SU-DHL-6 (cell line): ENCODE results near the gene KCNH1.

ENCODE experiments used
- H2AFZ ChIP-seq: fragments of 200-600 bp; sonication (generic); 2 replicates; pipeline ENCODE4 v1.6.1; 2014; ENCODE audit warnings: low read depth, mild to moderate bottlenecking, moderate library complexity, mixed read lengths, antibody characterized with exemption, low read length; ENCODE audit not compliant: severe bottlenecking
- H3F3A ChIP-seq: fragments of 200-600 bp; shearing (Covaris generic); 2 replicates; pipeline ENCODE4 v1.6.0; 2016; ENCODE audit warnings: antibody characterized with exemption, mild to moderate bottlenecking; ENCODE audit not compliant: insufficient read depth
- H3K27ac ChIP-seq: fragments of 200-600 bp; sonication (generic); 2 replicates; pipeline ENCODE4 v1.5.1; 2016; ENCODE audit warnings: low read depth, mild to moderate bottlenecking, low read length, moderate library complexity, mixed read lengths
- H3K27me3 ChIP-seq: fragments of 200-600 bp; sonication (generic), shearing (Covaris generic); 2 replicates; pipeline ENCODE4 v1.6.0; 2014; ENCODE audit warnings: mild to moderate bottlenecking, low read length
- H3K36me3 ChIP-seq: fragments of 200-600 bp; sonication (generic); 2 replicates; pipeline ENCODE4 v1.6.1; 2014; ENCODE audit warnings: mild to moderate bottlenecking, low read length, mixed read lengths
- H3K4me2 ChIP-seq: fragments of 300-600, 200-600 bp; shearing (Covaris generic), sonication (generic); 2 replicates; pipeline ENCODE4 v1.6.0; 2014; ENCODE audit warnings: low read length, low read depth, mild to moderate bottlenecking; ENCODE audit not compliant: poor library complexity, severe bottlenecking
- H3K4me3 ChIP-seq: fragments of 200-600 bp; sonication (generic); 2 replicates; pipeline ENCODE4 v1.5.1; 2014; ENCODE audit warnings: antibody characterized with exemption, low read length, mild to moderate bottlenecking, mixed read lengths; ENCODE audit not compliant: insufficient read depth, poor library complexity, severe bottlenecking
- H3K79me2 ChIP-seq: fragments of 200-600 bp; sonication (generic); 2 replicates; pipeline ENCODE4 v1.6.1; 2014; ENCODE audit warnings: mild to moderate bottlenecking, low read length, moderate library complexity; ENCODE audit not compliant: insufficient read depth
- H3K9ac ChIP-seq: fragments of 200-600 bp; sonication (generic); 2 replicates; pipeline ENCODE4 v1.7.0; 2014; ENCODE audit warnings: mild to moderate bottlenecking, low read length
- H3K9me2 ChIP-seq: fragments of 200-600 bp; sonication (generic); replicated peaks from 2 replicates; pipeline ENCODE4 v1.6.1; 2014; ENCODE audit warnings: low read length; ENCODE audit not compliant: insufficient read depth
- H3K9me3 ChIP-seq: fragments of 200-600 bp; sonication (generic); 2 replicates; pipeline ENCODE4 v1.6.1; 2014; ENCODE audit warnings: low read length, mixed read lengths; ENCODE audit not compliant: insufficient read depth
- H4K20me1 ChIP-seq: fragments of 200-600 bp; sonication (generic); 2 replicates; pipeline ENCODE4 v1.6.1; 2014; ENCODE audit warnings: low read depth, mild to moderate bottlenecking, antibody characterized with exemption, low read length, moderate library complexity, mixed read lengths
- CTCF ChIP-seq: fragments of 200-600 bp; sonication (generic); IDR thresholded peaks from one replicate; pipeline ENCODE4 v1.5.1; 2017; ENCODE audit warnings: antibody characterized with exemption, mild to moderate bottlenecking, low read length, moderate library complexity; ENCODE audit not compliant: insufficient read depth, poor library complexity, severe bottlenecking
- EZH2phosphoT487 ChIP-seq: fragments of 200-600 bp; sonication (generic), shearing (Covaris generic); conservative IDR thresholded peaks from 2 replicates; pipeline ENCODE4 v1.6.1; 2018; ENCODE audit warnings: mild to moderate bottlenecking, antibody characterized with exemption, low read length, moderate library complexity, mixed read lengths

The KCNH1 gene

GRCh38 chr1:211019266-211019665 lies 114.7 kb downstream of the KCNH1 start:
- no peak overlapping the region for H3K4me2 ChIP-seq
- no peak overlapping the region for H3K27ac ChIP-seq
- no peaks in the 10 kb centered on the region for H3F3A ChIP-seq
- H3K36me3 ChIP-seq: no peaks in the 10 kb centered on the region
- TF ChIP-seq CTCF (no peak), EZH2phosphoT487 (no peak)
- no peak overlapping the region for H2AFZ ChIP-seq
- no peaks in the 10 kb centered on the region for H3K9me3 ChIP-seq
- no peaks in the 10 kb centered on the region for H3K9me2 ChIP-seq
- H3K9ac ChIP-seq: no peak overlapping the region
- no peaks in the 10 kb centered on the region for H4K20me1 ChIP-seq
- no peaks in the 10 kb centered on the region for H3K79me2 ChIP-seq
- H3K4me3 ChIP-seq: no peak overlapping the region
- no peaks in the 10 kb centered on the region for H3K27me3 ChIP-seq

- H3K79me2 ChIP-seq: no peaks in the 10 kb centered on the region
These were observed 115.3 kb downstream of the KCNH1 start for GRCh38 chr1:211018690-211019089.

GRCh38 chr1:211017075-211017718 lies 116.8 kb downstream of the KCNH1 start:
- Histone ChIP-seq H3F3A (no peaks in the 10 kb centered on the region), H3K4me2 (no peak overlapping the region), H4K20me1 (no peaks in the 10 kb centered on the region), H3K9me3 (no peaks in the 10 kb centered on the region), H3K4me3 (no peak overlapping the region), H3K9ac (no peak overlapping the region), H3K27ac (no peak overlapping the region), H2AFZ (no peak overlapping the region), H3K9me2 (no peaks in the 10 kb centered on the region), H3K36me3 (no peaks in the 10 kb centered on the region), H3K27me3 (no peaks in the 10 kb centered on the region), H3K79me2 (no peaks in the 10 kb centered on the region)
- TF ChIP-seq CTCF (no peak), EZH2phosphoT487 (no peak)

More at GRCh38 chr1:211018690-211019089, 115.3 kb downstream of the KCNH1 start:
- no peak overlapping the region for H3K27ac ChIP-seq
- TF ChIP-seq CTCF: no peak
- no peak for TF ChIP-seq EZH2phosphoT487
- H3K4me2 ChIP-seq: no peak overlapping the region
- H3K27me3 ChIP-seq: no peaks in the 10 kb centered on the region
- no peak overlapping the region for H3K4me3 ChIP-seq
- H4K20me1 ChIP-seq: no peaks in the 10 kb centered on the region
- H3K9me2 ChIP-seq: no peaks in the 10 kb centered on the region
- H2AFZ ChIP-seq: no peak overlapping the region
- no peaks in the 10 kb centered on the region for H3K36me3 ChIP-seq
- no peaks in the 10 kb centered on the region for H3K9me3 ChIP-seq
- no peaks in the 10 kb centered on the region for H3F3A ChIP-seq
- no peak overlapping the region for H3K9ac ChIP-seq
